Globus pallidus (tissue), 1 donor: ENCODE data around the gene OR5H1.
"Not testable (repeated sequence)": the region's sequence is repeated elsewhere in the genome, so short reads cannot be mapped to it uniquely, and the experiment has no call there.

Experiments used
- DNase-seq: peaks from one replicate; pipeline ENCODE4 v3.0.0-alpha.2; 2015; ENCODE audit warnings: low spot score

OR5H1 gene

DNA sequence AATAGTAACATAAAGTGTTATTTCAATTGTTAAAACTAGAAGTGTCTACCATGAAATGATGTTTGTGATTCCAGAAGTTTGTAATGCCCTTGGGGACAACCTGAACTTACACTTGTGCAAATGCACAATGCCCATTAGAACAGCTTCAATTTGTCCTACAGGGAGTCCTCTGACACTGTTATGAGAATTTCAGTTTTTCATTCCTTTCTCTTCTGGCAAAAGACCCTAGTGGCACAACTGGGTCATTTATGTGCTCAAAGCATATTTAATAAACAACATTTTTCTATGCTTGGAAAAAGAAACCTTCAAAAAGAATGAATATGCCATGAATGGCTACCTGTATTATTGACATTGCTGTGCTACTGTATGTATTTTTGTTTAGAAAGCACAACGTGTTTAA is at the start of gene OR5H1:
TSS of gene OR5H1 (plus strand) at position 301 of the 400 bp plus-strand sequence. CDS start 1,977 bp downstream, outside the sequence.
- no peak for DNase-seq

DNA sequence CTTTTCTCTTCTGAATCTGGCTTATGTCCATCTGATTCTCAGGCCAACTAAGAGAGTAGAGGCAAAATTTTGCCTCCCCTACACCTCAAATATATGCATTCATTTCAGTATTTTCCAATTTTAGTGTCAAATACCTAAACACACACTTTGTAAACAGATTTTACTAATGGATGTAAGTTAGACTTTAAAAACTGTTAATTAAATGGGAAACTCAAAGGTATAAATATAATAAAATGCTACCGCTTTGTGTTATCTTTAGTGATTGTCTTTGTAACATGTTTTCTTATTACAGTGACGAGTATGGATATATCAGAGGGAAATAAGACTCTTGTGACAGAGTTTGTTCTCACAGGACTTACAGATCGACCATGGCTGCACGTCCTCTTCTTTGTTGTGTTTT is 43.6 kb upstream of the OR5H1 start, which contains the start of gene OR5AC2:
TSS of gene OR5AC2 (plus strand) at position 301 of the 400 bp plus-strand sequence. CDS start at position 301, 0 bp downstream.
- no peak for DNase-seq

DNA sequence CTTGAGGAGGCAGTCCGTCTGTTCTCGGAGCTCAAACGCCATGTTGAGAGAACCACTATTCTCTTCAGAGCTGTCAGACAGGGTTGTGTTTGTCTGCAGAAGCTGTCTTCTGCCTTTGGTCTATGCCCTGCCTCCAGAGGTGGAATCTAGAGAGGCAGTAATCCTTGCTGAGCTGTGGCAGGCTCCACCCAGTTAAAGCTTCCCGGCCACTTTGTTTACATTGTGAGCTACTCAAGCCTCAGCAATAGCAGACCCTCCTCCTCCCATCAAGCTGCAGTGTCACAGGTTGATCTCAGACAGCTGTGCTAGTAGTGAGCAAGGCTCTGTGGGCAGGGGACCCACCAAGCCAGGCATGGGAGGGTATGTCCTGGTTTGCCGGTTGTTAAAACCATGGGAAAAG is 34.6 kb upstream of the OR5H1 start:
- DNase-seq: no peak

- no peak for DNase-seq
These were observed 30.7 kb upstream of the OR5H1 start for GRCh38 chr3:98099848-98100247.

DNA sequence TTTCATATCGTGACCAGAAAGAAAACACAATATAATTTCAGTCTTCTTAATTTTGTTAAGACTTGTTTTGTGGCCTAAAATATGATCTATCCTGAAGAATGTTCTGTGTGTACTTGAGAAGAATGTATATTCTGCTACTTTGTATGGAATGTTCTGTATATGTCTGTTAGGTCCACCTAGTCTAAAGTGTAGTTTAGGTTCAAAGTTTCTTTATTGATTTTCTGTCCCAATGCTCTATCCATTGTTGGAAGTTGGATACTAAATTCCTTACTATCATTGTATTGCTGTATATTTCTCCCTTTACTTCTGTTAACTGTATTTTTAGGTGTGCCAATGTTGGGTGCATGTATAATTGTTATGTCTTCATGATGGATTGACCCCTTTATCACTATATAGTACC is 22.4 kb upstream of the OR5H1 start:
- no peak for DNase-seq

DNA sequence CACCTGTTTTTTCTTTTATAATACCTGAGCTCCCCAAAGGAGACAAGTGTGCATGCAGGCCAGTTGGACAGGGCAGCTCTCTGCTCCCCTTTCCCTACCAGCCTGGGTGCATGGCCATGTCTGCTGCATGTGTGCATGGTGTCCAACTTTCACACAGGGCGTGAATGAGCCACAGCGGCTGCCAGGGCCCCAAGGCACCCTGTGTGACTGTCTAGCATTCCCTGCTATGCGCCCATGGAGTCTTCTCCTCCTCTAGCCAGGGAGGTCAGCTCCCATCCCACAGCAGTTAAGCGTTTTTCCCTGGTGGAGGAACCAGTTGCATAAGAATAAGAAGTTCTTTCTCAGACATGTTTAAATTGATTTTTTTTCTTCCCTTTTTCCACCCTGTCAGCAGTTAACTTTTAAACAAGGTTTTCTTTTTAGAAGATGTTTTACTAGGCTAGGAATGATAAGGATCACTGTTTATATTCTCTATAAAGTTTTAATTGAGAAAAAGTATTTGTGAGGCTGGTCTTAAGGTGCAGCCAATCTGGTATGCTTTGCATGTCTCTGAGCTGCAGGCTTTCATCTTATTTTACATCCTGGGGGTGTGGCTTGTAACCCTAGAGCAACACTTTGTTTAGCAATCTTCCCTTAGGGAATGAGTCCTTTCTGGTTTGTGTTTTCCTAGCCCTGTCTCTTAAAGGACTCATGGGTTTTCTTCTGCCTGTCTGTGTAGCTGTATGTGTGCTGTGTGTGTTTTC is 20.5 kb upstream of the OR5H1 start:
- DNase-seq: no peak

- no peak for DNase-seq
These were observed 20.0 kb upstream of the OR5H1 start for GRCh38 chr3:98110550-98110908.

DNA sequence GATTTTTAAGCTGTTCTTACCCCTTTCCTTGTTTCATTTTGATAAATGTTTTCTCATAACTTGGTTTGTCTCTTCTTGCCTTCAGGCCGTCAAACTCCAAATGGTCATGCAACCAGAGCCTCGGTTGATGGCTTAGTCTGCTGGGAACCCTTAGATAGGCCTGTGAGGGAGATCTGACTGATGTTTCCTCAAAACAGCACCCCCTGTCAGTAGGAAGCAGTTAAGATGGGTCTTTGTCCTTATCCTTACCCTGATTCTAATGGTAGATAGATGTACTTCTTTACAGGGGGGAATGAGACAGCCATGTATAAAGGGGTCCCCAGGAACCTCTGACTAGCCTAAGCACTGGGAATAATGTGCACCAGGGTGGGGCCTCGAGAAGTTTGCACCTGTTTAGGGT is 16.3 kb upstream of the OR5H1 start:
- no peak for DNase-seq

DNA sequence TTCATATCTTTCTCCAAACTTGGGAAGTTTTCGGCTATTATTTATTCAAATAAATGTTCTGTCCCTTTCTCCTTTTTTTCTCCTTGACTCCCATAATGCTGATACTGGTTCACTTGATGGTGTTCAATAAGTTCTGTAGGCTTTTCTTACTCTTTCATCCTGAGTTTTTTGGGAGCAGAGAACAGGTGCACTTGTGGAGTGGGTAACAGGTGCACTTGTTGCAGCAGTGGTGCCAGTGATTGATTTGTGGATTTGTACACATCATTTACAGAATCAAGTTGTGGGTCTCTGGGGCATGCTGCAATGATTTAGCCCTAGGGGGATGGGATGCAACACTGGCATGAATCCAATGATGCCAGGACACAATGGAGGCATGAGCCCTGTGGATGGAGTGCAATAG is 14.8 kb upstream of the OR5H1 start:
- no peak for DNase-seq

DNA sequence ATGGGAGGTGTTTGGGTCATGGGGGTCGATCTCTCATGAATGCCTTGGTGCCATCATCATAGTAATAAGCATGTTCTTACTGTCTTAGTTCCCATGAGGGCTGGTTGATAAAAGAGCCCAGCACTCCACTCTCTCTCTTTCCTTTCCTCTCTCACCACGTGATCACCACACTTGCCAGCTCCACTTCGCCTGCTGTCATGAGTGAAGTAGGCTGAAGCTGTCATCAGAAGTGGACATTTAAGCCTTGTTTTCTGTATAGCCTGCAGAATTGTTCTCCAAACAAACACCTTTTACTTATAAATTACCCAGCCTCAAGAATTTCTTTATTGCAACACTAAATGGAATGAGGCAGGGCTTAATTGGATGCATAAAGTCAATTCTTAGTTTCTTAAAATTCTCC is 6.1 kb downstream of the OR5H1 start:
- no peak for DNase-seq

- DNase-seq: not testable (repeated sequence)
These were observed 7.5 kb downstream of the OR5H1 start for GRCh38 chr3:98137826-98138557.

- no peak for DNase-seq
These were observed 10.0 kb downstream of the OR5H1 start for GRCh38 chr3:98140531-98140930.

GRCh38 chr3:98147179-98147578 is 16.7 kb downstream of the OR5H1 start, which contains the start of gene OR5H14:
Gene OR5H14, plus strand, starts transcription at chr3:98147479. Its CDS starts 1,907 bp downstream, at chr3:98149386.
- DNase-seq: no peak

DNA sequence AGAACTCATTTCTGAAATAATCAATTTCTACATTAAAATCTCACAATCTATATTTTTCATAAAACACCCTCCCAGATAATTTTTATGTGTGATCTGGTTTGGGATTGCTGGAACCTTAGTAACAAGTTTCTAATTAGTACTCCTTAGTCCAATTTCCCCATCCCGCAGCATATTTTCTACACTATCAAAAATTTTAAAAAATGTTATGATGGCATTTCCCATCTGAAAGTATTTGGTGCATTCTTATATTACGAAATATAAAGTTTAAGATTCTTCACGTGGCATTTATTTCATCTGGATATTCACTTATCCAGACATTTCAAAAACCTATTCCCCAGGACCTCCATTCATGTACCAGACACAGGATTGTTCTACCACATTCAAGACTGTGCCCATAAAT is 18.2 kb downstream of the OR5H1 start:
- no peak for DNase-seq

DNA sequence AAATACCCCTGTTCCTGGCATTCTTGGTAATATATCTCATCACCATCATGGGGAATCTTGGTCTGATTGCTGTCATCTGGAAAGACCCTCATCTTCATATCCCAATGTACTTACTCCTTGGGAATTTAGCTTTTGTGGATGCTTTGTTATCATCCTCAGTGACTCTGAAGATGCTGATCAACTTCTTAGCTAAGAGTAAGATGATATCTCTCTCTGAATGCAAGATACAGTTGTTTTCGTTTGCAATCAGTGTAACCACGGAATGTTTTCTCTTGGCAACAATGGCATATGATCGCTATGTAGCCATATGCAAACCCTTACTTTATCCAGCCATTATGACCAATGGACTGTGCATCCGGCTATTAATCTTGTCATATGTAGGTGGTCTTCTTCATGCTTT is 18.9 kb downstream of the OR5H1 start:
- DNase-seq: not testable (repeated sequence)

DNA sequence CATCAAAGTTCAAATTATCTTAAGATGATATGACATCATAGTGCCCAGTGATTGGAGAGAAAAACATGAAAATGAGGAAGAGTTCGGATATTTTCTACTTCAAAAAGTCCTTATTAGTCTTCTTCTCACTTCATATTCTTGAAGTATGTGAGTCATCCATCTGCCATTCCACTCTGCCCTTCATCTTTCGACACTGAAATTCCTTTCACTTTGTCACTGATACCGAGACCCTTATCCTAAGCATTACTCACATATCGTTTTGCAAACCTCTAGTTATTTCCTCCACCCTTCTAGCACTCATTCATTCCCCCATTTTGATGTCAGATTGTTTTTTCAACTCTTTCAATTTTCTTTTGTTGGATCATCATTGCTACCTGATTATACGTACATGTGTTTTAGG is 20.7 kb downstream of the OR5H1 start:
- DNase-seq: no peak

DNA sequence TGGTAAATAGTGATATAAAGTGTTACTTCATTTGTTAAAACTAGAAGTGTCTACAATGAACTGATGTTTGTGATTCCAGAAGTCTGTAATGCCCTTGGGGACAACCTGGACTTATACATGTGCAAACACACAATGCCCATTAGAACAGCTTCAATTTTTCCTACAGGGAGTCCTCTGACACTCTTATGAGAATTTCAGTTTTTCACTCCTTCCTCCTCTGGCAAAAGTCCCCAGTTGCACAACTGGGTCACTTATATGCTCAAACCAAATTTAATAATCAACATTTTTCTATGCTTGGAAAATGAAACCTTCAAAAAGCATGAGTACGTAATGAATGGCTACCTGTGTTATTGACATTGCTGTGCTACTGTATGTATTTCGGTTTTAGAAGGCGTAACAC is 35.9 kb downstream of the OR5H1 start, which contains the start of gene OR5H15:
TSS of gene OR5H15 (plus strand) at position 301 of the 400 bp plus-strand sequence. CDS start 2,004 bp downstream, outside the sequence.
- DNase-seq: no peak

DNA sequence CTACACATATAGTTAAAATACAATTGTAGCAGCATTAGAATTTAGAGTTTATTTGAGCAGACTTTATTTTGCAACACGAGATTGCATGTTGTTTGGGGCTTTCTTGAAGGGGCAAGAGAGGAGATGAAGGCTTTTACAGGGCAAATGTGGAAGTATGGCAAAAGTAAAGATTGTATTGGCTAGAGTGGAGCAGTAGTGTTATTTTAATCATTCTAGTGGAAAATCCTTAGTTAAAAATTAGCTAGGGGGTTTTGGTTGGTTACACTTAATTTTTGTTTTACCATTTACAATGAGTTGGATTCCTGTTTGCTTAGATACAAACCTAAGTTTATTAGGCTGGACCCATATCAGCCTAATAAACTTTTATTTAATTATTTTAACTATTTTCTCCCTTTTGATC is 40.5 kb downstream of the OR5H1 start:
- no peak for DNase-seq

GRCh38 chr3:98172621-98173020 is 42.1 kb downstream of the OR5H1 start:
- no peak for DNase-seq

DNA sequence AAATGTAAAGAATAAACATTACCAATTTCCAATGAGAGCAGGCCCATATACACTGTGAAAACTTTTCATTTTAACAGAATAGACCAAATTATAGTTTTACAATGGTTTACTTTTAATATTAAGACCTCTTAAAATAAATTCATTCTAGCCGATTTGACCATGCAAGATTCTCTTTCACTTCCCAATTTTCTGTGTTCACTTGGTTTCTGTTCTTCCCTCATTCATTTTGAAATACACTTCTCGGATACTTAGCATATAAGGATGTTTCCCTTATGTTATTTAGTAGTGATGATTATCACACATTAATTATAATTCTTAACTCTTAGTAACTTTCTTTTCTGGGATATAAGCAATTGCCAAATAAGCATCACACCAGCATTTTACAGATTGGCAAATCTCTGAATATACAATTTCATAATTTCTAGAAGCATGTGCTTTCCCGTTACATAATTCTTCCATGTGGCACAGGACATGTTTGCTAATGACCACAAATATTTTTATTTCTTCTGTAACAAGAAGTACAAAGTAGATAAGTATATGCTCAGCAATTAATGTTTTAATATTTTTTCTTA is 49.9 kb downstream of the OR5H1 start:
- DNase-seq: no peak

DNA sequence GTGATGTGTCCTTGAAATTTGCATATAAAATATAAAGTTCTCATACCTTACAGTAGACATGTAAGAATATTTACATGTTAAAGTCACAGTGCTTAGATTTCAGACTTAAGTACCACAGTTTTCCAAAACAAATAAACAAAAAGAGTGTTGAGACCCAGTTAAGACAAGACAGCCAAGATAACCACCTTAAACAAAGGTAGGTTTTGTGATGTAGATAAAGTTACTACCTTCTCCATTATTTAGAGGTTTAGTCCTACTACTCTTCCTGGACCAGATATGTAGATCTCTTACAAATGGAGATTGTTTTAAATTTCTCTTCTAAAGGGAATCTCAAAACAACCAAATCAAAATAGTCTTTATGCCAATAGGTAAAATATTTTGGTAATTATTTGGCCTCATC is 51.7 kb downstream of the OR5H1 start:
- DNase-seq: no peak

- no peak for DNase-seq
These were observed 54.7 kb downstream of the OR5H1 start for GRCh38 chr3:98185180-98185579.
